Calu3 (cell line): ENCODE data around the gene BAAT. TPM values are rescaled to one million over a fixed set of nuclear protein-coding genes. Genes with fewer than 3 reads are reported as not detected.

ENCODE experiments used
- BruUV-seq: library from RNA; stranded (reverse); fragments of 400-500 nt; replicated peaks from 2 replicates; lab custom pipeline; 2021; lab: Mats Ljungman, UMichigan
- CTCF ChIA-PET: fragments of 300-600 bp; sonication (Branson Sonifier 250); formaldehyde crosslinking; loops from one replicate; lab custom pipeline; 2022; ENCODE audit warnings: antibody characterized with exemption; lab: Charles Lee
- DNase-seq: peaks from one replicate; pipeline ENCODE4 v3.0.0; 2022
- H3K27ac Mint-ChIP-seq: one replicate; pipeline ENCODE4 v1.8.0; 2022; ENCODE audit warnings: mixed read lengths; ENCODE audit not compliant: unreplicated experiment
- H3K27me3 Mint-ChIP-seq: one replicate; pipeline ENCODE4 v1.8.0; 2022; ENCODE audit warnings: mixed read lengths; ENCODE audit not compliant: unreplicated experiment
- H3K36me3 Mint-ChIP-seq: one replicate; pipeline ENCODE4 v1.8.0; 2022; ENCODE audit warnings: mild to moderate bottlenecking, moderate library complexity, mixed read lengths; ENCODE audit not compliant: insufficient read depth, unreplicated experiment
- H3K4me1 Mint-ChIP-seq: one replicate; pipeline ENCODE4 v1.8.0; 2022; ENCODE audit warnings: mild to moderate bottlenecking, low read depth, mixed read lengths; ENCODE audit not compliant: unreplicated experiment
- H3K4me3 Mint-ChIP-seq: one replicate; pipeline ENCODE4 v1.8.0; 2022; ENCODE audit warnings: mild to moderate bottlenecking, low read depth, moderate library complexity, mixed read lengths; ENCODE audit not compliant: unreplicated experiment
- H3K9me3 Mint-ChIP-seq: one replicate; pipeline ENCODE4 v1.8.0; 2022; ENCODE audit warnings: low read depth, mixed read lengths; ENCODE audit not compliant: unreplicated experiment
- CTCF ChIP-seq: fragments of 200-600 bp; IDR thresholded peaks from one replicate; pipeline ENCODE4 v1.8.0; 2022; ENCODE audit warnings: antibody characterized with exemption; ENCODE audit not compliant: unreplicated experiment
- intact Hi-C: fragments of 100-400 bp; cut with micrococcal nuclease; formaldehyde crosslinking; loops from one replicate; pipeline ENCODE4 v1.10.0; 2022; ENCODE audit not compliant: unreplicated experiment
- total RNA-seq: library from RNA; stranded (reverse); gene quantifications from 2 replicates; pipeline ENCODE4 v1.2.3, GENCODE V29; 2022

BAAT gene
- total RNA-seq, 1 experiment from 2014 or later = 10.2 TPM

GRCh38 chr9:101375546-101375945 lies 9.3 kb downstream of the BAAT start:
- BruUV-seq = no TSS peak
- intact Hi-C loops = no loop called here
- CTCF ChIA-PET = no interaction called here
- TF ChIP-seq CTCF = no peak
- no peak overlapping the region for H3K4me3 Mint-ChIP-seq
- H3K9me3 Mint-ChIP-seq = peaks cover 2% of the 10 kb centered on the region
- no peak for DNase-seq
- H3K27ac Mint-ChIP-seq = no peak overlapping the region
- no peaks in the 10 kb centered on the region for H3K36me3 Mint-ChIP-seq
- peaks cover 22% of the 10 kb centered on the region for H3K4me1 Mint-ChIP-seq
- H3K27me3 Mint-ChIP-seq = no peaks in the 10 kb centered on the region

GRCh38 chr9:101372327-101373118 lies 12.3 kb downstream of the BAAT start:
- no TSS peak for BruUV-seq
- H3K27me3 Mint-ChIP-seq = no peaks in the 10 kb centered on the region
- H3K4me1 Mint-ChIP-seq = peaks cover 30% of the 10 kb centered on the region
- no peak for TF ChIP-seq CTCF
- H3K4me3 Mint-ChIP-seq = no peak overlapping the region
- DNase-seq = no peak
- peaks cover 2% of the 10 kb centered on the region for H3K9me3 Mint-ChIP-seq
- no peak overlapping the region for H3K27ac Mint-ChIP-seq
- CTCF ChIA-PET = interaction anchor here (0.7 kb wide), 2 partner anchors 12 to 16 kb away, joined by 3 to 4 read pairs; no protein-coding TSS in a partner anchor
- intact Hi-C loops = no loop called here
- no peaks in the 10 kb centered on the region for H3K36me3 Mint-ChIP-seq

GRCh38 chr9:101371813-101372212 lies 13.0 kb downstream of the BAAT start:
- DNase-seq = no peak
- intact Hi-C loops = no loop called here
- Mint-ChIP-seq H3K4me1 (peaks cover 37% of the 10 kb centered on the region), H3K27ac (no peak overlapping the region), H3K36me3 (no peaks in the 10 kb centered on the region), H3K4me3 (no peak overlapping the region), H3K27me3 (no peaks in the 10 kb centered on the region), H3K9me3 (peaks cover 2% of the 10 kb centered on the region)
- no peak for TF ChIP-seq CTCF
- BruUV-seq = no TSS peak
- CTCF ChIA-PET = interaction anchor here (0.7 kb wide), 1 partner anchor 12 kb away, joined by 4 read pairs; no protein-coding TSS in a partner anchor

GRCh38 chr9:101369884-101370531 lies 14.8 kb downstream of the BAAT start:
- CTCF ChIA-PET = no interaction called here
- intact Hi-C loops = loop anchor here (5.0 kb wide), 1 partner anchor 768 kb away; no protein-coding TSS in a partner anchor
- peaks cover 35% of the 10 kb centered on the region for H3K4me1 Mint-ChIP-seq
- peaks cover 4% of the 10 kb centered on the region for H3K36me3 Mint-ChIP-seq
- no peak for TF ChIP-seq CTCF
- BruUV-seq = no TSS peak
- no peaks in the 10 kb centered on the region for H3K27me3 Mint-ChIP-seq
- H3K27ac Mint-ChIP-seq = no peak overlapping the region
- H3K4me3 Mint-ChIP-seq = no peak overlapping the region
- DNase-seq = no peak
- H3K9me3 Mint-ChIP-seq = no peaks in the 10 kb centered on the region
